GM10847 (cell line): ENCODE results near the gene ABHD2.

ENCODE experiments used
- POLR2A ChIP-seq: IDR thresholded peaks from 2 replicates; pipeline ENCODE4 v1.6.1; 2011; ENCODE audit not compliant: insufficient read length; ENCODE audit errors: extremely low read depth

The ABHD2 gene

DNA sequence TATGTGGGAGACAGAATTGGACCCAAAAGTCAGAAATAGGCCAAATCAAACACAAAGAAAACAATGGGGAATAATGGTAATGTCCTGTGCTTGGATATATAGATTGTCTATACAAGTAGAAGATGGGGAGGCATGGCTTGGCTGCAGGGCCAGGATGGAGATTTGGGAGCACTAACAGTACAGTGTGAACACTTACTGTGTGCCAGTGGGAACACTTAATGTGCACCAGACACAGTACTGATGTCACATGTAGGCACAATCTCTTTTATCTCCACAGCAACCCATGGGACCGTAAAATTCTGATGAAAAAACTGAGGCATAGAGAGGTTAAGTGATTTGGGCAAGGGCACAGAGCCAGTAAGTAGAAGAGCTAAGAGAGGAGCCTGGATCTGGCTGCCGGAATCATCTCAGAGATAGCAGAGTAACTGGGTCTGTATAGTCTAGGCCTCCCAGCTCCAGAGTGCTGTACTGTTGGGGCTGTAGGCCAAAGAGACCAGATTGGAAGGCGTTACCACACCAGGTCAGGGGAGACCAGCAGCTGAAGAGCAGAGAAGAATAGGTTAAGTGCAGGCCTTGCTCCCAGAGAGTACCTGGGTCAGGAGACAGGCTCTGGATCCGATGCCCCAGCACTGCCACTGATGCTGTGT lies 69.8 kb downstream of the ABHD2 start:
- TF ChIP-seq POLR2A = no peak

DNA sequence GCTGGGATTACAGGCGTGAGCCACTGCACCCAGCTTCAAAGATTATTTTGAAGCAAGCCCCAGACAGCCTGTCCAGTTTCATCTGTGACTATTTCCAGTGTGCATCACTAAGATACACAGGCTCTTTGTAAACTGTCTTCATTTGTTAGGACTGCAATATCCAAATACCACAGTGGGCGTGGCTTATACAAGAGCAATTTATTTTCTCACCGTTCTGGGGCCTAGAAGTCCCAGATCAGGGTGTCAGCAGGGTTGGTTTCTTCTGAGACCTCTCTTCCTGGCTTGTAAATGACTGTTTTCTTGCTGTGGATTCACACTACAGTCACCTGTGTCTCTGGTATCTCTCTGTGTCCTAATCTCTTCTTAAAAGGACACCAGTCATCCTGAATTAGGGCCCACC lies 73.4 kb downstream of the ABHD2 start:
- no peak for TF ChIP-seq POLR2A

DNA sequence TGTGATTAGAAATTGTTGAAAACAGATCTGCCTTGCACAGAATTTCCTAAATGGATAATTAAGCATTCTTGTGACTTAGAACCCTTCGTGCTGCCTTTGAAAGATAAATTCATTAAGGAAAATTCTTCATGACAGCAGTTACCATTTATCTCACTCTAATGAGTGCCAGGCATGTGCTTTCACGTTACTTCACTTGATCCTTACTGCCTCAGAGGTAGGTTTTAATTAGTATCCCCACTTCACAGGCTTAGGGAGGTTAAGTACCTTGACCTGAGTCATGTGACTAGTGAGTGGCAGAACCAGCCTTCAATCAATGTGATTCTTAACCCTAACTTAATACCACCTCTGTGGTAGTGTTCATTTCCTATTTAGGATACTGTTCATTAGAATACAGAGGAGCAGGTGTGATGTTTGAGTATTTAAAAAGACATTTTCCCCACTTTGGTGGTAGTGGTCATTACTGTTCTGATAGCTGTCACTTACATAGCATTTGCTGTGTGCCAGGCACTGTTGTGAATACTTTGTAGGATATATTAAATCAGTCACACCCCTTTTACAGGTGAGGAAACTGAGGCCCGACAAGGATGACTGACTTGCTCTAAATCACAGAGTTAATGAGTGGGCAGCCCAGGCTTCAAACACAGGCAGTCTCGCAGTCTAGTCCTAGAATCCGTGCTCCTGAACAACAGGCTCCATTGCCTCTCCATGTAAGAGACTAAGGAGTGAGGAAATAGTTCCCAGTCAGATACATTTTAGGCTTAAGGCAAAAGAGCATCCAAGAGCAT lies 75.2 kb downstream of the ABHD2 start:
- no peak for TF ChIP-seq POLR2A

DNA sequence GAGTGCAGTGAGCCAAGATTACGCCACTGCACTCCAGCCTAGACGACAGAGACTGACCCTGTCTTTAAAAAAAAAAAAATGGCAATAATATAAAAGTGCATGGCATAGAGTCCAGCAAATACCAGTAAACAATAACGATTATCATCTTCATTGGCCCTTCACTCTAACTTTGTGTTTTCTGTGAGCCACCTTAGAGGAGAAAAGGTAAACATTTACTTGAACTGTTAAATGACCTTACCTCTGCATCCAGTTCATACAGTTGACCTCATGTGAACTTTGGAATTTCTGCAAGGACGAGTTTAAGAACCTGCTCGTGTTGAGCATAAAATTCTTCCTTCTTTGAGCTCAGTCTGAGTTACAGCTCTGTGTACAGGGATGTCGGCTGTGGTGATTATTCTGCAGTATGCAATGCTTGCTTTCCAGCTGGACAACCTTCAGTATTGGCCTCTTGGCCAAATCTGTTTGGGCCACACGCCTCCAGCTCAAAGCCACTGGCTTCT lies 76.5 kb downstream of the ABHD2 start:
- TF ChIP-seq POLR2A = no peak

DNA sequence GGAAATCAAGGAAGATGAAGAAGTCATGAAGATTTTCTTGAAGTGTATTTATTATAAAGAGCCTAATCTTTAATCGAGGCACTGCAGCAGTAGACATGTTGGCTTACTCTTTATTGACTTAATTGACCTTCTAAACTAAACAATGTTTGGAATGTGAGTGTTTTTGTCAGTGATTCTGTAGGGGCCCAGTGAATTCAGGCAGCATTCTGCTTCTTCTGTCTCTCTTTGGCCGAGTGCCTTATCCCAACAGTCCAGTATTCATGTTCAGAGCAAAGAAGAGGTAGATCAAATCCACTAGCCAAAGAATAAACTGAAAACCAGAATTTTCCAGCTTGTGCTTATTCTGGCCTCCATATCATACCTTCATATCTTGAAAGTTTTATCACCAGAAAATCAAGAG lies 77.4 kb downstream of the ABHD2 start:
- no peak for TF ChIP-seq POLR2A

DNA sequence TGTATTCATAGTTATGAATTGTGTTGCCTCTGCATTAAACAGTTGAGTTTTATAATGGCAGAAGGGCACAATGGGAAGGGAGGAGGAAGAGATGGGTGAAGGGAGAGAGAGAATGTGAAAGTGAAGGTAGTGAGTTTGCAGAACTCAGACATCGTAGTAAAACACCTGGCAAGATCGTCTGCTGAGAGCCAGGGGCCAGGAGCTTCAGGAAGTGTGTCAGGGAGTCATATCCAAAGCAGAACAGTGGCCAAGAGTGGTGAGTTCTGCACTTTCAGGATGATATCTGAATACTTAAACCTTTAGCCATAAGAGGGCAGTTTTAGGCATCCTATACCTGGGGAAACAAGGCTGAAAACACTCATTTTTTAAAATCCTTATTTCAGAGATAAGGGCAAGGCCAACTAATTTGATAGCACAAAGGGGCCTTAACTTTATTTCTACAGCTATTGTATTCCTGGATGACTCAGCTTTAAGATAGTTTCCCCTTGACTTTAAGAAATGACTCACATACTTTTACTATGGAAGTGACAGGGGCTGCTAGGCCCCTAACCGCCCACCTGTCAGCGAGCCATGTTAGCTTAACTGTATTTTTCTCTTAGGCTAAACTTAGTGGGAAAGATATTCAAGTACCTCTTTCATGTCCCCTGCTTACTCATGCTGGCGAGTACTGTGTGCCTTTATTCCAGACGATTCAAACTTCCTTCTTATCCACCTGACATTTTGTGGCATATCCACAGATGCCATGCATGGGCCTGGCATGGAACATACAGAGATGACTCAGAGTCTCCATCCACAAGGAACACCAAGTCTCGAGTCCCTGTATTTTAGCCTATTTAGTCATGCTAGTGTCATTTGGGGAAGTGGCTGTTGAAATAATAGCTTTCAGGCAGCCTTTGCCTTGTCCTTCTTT lies 79.3 kb downstream of the ABHD2 start:
- TF ChIP-seq POLR2A = no peak

DNA sequence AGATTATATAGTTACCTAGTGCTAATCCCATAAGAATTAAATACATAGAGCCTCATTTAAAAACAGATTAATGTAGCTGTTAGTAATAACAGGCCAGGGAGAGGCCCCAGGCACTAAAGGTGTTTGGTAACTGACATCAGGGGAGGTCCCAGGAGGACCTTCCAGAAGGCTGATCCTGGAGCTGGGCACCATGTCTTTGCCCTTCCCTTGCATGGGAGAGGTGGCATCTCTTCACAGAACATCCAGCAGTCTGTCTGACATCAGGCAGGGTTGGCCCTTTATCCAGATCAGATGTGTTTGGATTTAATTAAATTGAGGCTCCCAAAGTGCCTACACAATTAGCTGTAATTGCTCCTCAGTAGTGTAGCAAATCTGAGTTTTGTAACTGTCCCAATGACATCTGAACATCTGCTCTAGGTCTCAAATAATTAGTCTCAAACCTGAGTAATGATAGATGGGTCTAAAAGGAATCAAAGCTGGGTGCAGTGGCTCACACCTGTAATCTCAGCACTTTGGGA lies 80.1 kb downstream of the ABHD2 start:
- TF ChIP-seq POLR2A = no peak

DNA sequence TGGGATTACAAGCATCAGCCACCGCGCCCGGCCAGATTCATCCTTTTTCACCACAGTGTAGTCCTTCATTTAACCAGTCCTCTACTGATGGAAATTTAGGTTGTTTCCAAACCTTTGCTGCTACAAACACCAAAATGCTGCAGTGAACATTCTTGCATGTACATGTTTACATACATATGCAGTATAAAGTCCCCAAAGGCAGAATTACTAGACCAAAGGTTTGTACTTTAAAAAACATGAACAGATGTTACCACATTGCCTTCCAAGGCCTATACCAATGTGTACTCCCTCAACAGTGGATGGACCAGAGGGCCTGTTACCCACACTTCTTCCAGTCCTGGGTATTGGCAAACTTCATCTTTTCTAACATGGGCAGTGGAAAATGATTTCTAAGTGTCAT lies 82.1 kb downstream of the ABHD2 start:
- TF ChIP-seq POLR2A = no peak

DNA sequence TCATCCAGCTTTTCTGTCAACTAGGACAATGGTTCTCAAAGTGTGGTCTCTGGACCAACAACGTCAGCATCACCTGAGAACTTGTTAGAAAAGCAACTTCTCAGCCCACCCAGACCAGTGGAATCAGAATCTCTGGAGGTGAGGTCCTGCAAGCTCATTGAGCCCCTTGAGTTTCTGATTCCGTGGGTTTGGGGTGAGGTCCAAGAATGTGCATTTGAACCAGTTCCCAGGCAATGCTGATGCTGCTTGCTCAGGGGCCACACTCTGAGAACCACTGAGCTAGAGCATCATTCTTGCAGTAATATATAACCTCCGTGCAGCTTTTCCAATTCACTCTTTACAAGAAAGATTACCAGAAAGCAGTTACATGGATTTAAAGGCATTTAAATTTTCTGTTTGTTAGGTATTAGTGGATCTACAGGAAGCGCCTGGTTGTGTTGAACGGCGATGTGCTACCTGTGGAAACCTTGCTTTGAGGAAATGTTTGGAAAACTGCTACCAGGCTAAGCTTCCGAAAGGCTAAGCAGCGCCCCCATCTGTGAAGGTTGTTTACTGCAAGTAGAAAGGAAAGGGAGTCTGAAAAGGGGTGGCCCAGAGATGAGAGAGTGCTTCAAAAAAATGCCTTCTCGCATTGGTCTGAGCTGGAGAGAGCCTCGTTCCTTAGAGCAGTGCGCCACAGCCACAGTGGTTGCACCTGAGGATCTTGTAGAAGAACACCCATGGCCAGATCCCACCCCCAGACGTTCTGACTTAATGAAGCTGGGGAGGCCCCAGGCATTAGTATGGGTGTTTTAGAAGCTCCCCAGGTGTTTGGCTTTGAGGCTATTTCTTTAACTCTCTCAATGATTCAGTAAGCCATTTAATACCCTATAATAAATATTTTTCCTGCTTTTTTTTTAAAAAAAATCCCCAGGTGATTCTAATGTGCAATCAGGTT lies 83.1 kb downstream of the ABHD2 start:
- TF ChIP-seq POLR2A = no peak

DNA sequence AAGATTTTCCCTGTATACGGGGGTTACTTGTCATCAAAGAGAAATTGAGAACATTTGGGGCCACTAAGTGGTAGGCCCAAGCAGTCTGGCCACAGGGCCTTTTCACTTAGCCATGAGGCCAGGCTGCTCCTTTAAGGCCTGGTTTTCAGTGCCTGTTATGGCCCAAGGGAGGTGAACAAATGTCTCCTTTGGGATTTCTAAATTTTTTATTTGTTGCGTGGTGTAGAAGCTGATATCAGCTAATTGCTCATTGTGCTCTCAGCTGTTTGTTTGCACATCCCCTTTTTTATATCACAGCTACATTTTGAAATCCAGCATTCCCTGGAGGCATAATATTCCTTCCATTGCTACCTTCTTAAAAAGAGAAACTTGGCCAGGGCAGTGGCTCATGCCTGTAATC lies 84.7 kb downstream of the ABHD2 start:
- TF ChIP-seq POLR2A = no peak

DNA sequence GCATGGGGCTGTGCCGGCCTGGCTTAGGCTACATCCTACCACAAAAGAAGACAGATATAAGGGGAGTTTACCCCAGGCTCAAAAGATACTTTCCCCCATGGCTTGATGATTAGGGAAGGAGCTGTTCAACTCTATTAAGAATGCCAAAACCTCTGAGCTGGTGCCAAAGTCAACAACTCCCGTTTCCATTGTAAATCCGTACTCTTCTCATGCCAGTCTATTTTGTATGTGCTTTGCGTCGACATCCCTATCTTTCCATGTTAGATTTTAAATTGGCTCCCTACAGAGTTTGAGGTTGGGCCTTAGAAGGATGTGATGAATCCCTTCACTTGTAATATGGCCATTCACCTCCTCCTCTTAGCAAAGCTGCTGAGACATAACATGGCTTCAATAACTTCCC lies 86.2 kb downstream of the ABHD2 start:
- no peak for TF ChIP-seq POLR2A

DNA sequence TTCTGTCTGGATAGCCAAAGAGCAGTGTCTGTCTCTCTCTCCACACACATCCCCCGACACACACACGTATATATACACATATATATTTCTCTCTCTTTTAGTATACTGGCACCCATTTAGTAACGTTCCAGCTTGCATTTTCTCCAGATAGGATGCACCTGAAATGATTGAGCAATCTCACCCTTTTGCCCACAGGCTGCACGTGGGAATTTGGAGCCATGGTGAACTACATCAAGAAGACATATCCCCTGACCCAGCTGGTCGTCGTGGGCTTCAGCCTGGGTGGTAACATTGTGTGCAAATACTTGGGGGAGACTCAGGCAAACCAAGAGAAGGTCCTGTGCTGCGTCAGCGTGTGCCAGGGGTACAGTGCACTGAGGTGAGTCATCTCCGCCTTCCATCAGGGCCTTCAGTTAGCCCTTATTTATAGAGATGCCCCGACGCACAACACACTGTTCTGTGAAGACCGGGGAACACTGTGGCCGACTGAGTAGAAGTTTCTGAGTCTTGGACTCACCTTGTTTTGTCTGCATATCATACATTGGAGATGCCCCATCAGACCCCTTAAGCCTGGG lies 87.4 kb downstream of the ABHD2 start:
- TF ChIP-seq POLR2A = no peak

DNA sequence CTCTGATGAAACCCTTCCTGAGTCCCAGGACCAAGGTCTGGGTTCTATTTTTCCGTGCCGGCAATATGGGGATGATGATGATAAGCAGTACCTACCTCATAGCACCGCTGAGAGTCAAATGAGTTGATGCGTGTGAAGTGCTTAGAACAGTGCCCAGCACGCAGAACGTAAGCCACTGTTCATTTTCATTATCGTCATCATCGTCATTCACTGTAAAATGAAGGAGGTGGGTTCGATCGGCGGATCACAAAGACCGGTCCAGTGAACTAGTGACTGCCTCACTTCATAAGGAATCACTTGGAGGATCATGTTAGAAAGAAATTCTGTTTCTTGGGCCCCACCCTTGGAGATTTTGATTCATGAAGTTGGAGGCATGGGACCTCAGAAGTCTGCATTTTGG lies 88.9 kb downstream of the ABHD2 start:
- TF ChIP-seq POLR2A = no peak

DNA sequence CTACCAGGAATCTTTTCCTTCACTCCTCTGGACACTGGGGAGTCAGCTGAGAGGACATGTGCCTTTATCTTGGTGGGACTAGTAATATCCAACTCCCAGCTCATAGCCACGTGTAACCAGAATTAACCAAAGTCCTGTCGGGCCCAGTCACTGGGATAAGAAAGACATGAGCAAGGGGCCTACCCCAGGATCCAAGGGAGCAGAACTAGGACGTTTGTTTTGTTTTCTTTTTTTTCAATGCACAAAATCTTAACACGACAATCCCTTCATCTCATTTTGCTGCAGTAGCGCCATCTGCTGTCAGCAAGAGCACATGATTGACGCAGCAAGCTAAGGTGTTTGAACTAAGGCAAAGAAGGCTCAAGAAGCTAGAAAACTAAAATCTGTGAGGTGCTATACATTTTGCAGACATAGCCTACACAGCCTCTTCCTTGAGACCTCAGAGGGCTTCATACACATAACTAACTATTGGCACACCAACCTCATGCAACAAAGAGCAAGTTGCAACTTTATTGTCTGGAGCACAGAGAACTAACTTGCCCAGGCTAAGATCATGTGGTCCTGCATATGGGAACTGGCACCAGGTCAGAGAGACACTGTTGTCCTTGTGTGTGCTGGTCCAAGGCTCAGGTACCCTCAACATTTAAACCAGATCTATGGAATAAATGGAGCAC lies 89.5 kb downstream of the ABHD2 start:
- TF ChIP-seq POLR2A = no peak
